Ovary (tissue), 9 donors: ENCODE results near the gene GPR137. TPM values are rescaled to one million over a fixed set of nuclear protein-coding genes. Genes with fewer than 3 reads are reported as not detected.
A peak's percentile ranks its signal among the peaks of the same experiment; 100 is the strongest.

Experiments used
- DNase-seq, 5 donors: peaks; one replicate each; pipeline ENCODE4 v3.0.0-alpha.2; 2019 to 2020
- H3K27ac ChIP-seq, 2 donors: fragments of 200-600 bp; one replicate each; pipeline versions ENCODE4 v1.5.1 to v1.8.0; 2019 to 2022
- H3K27me3 ChIP-seq: fragments of 200-600 bp; one replicate; pipeline ENCODE4 v1.8.0; 2022
- H3K36me3 ChIP-seq: fragments of 200-600 bp; sonication (generic); one replicate; pipeline ENCODE4 v1.5.1; 2019
- H3K4me1 ChIP-seq: one replicate; pipeline ENCODE4 v1.8.1; 2013; ENCODE audit warnings: mild to moderate bottlenecking, moderate library complexity; ENCODE audit not compliant: insufficient read depth
- H3K4me3 ChIP-seq: fragments of 200-600 bp; sonication (generic); one replicate; pipeline ENCODE4 v1.5.1; 2017
- H3K9me3 ChIP-seq, 2 donors: fragments of 200-600 bp in 1 of 2; sonication (generic) in 1 of 2; one replicate each; pipeline versions ENCODE4 v1.5.1 to v1.8.1; 2013 to 2019; ENCODE audit warnings: mild to moderate bottlenecking in 1 of 2, moderate library complexity in 1 of 2
- CTCF ChIP-seq, 3 donors: fragments of 450-650 bp in 2 of 3; fragments of 200-600 bp in 1 of 3; IDR thresholded peaks; one replicate each; pipeline versions ENCODE4 v1.5.1 to v1.8.0; 2016 to 2022; ENCODE audit warnings: antibody characterized with exemption in 3 of 3, mild to moderate bottlenecking in 1 of 3
- EP300 ChIP-seq: sonication (generic); formaldehyde crosslinking; IDR thresholded peaks from one replicate; pipeline ENCODE4 v1.6.1; 2017; ENCODE audit warnings: antibody characterized with exemption
- POLR2A ChIP-seq: fragments of 450-650 bp; IDR thresholded peaks from one replicate; pipeline ENCODE4 v1.6.1; 2017; ENCODE audit warnings: antibody characterized with exemption, mild to moderate bottlenecking, moderate library complexity
- WGBS, 3 donors: extraction: QIAGEN DNeasy Blood & Tissue Kit in 1 of 3; methylation state at CpG; one replicate each; pipeline versions ENCODE4 v1.1.5 to v1.1.7; 2013 to 2017; 5-methylcytosine and 5-hydroxymethylcytosine counted together
- intact Hi-C, 4 donors: fragments of 100-400 bp; cut with DNase I; formaldehyde crosslinking; loops; one replicate each; pipeline versions ENCODE4 v1.11.0 to v1.15.1; 2022 to 2023
- polyA plus RNA-seq, 2 donors: library from polyadenylated mRNA; stranded (reverse); fragments of 200-250 nt in 1 of 2; fragments of 350-450 nt in 1 of 2; fragmentation: Illumina TruSeq in 1 of 2; extraction: RNeasy Lipid Tissue Mini Kit (QIAGEN cat#74804) in 1 of 2; gene quantifications; one replicate each; pipeline ENCODE4 v1.2.3, GENCODE V29; 2013 to 2014
- total RNA-seq, 7 donors: library from RNA; depleted of rRNA in 2 of 7; stranded (reverse); fragments of >200 nt in 2 of 7; fragmentation: NEBNext Ultra II Directional in 3 of 7; extraction: Animal tissue kit (Norgen Biotek cat#: 25700) in 3 of 7; gene quantifications; one replicate each; pipeline versions ENCODE4 v1.1.0 to v1.2.4, GENCODE V29; 2016 to 2023
- donor health status: DM: no; HTN: no; CAD: no; lungs with moderate emphysema.
- donor health status: DM: no; HTN: no; CAD: no.
- donor health status: Bipolar disorder and iron deficiency.
- donor health status: DM: yes; HTN: yes; CAD: no.
- donor health status: DM: no; HTN: no; CAD: no.
- donor health status: DM: yes; HTN: yes; CAD: no.

The GPR137 gene
- total and polyA plus RNA-seq, 9 donors: 3.1 to 30.9 (median 23.2) TPM

- Histone ChIP-seq H3K4me3 (peak overlapping the region; percentile 82), H3K27me3 (no peaks in the 10 kb centered on the region), H3K36me3 (no peaks in the 10 kb centered on the region), H3K9me3 (no peaks in the 10 kb centered on the region), H3K4me1 (peaks cover 11% of the 10 kb centered on the region), H3K27ac (peak overlapping the region; percentile 83 to 96)
- no peak for TF ChIP-seq CTCF (IDR thresholded peaks at IDR 0.05)
- no peak for TF ChIP-seq EP300
- no peak for TF ChIP-seq POLR2A
- intact Hi-C loops: loop anchor here in 2 of 4 donors (2.0 to 10.0 kb wide), 3 partner anchors 15 to 1779 kb away; partner anchors contain the start of gene ESRRA (in 1 of the 2)
- peak in 3 of 5 donors; percentile 42 to 59 (median 55) for DNase-seq
- WGBS, 3 donors: 23 to 30% (median 29%) methylated on average over 30 to 40 of the region's 40 CpGs
These were observed 495 bp downstream of the GPR137 start for GRCh38 chr11:64285885-64286800.

GRCh38 chr11:64286801-64287159, 1.1 kb downstream of the GPR137 start:
- no peak overlapping the region for H3K27ac ChIP-seq
- TF ChIP-seq POLR2A (no peak), CTCF (IDR thresholded peaks at IDR 0.05) (no peak), EP300 (no peak)
- no peaks in the 10 kb centered on the region for H3K9me3 ChIP-seq
- whole genome bisulfite sequencing, 3 donors: 76 to 88% (median 78%) methylated on average over 9 of the region's 9 CpGs
- intact Hi-C loops: loop anchor here in 1 of 4 donors (10.0 kb wide), 1 partner anchor 1778 kb away; no protein-coding TSS in a partner anchor
- DNase-seq: peak in 1 of 5 donors; percentile 16
- H3K36me3 ChIP-seq: no peaks in the 10 kb centered on the region
- H3K27me3 ChIP-seq: no peaks in the 10 kb centered on the region
- H3K4me1 ChIP-seq: peaks cover 12% of the 10 kb centered on the region
- no peak overlapping the region for H3K4me3 ChIP-seq

GRCh38 chr11:64287676-64288352, 2.2 kb downstream of the GPR137 start:
- WGBS, 3 donors: 91 to 94% (median 92%) methylated on average over 31 to 33 of the region's 33 CpGs
- Histone ChIP-seq H3K4me3 (no peak overlapping the region), H3K4me1 (peaks cover 15% of the 10 kb centered on the region), H3K36me3 (no peaks in the 10 kb centered on the region), H3K27ac (no peak overlapping the region), H3K27me3 (no peaks in the 10 kb centered on the region), H3K9me3 (no peaks in the 10 kb centered on the region)
- intact Hi-C loops: loop anchor here in 1 of 4 donors (10.0 kb wide), 1 partner anchor 1777 kb away; no protein-coding TSS in a partner anchor
- DNase-seq: peak in 1 of 5 donors; percentile 22
- TF ChIP-seq EP300: no peak
- TF ChIP-seq POLR2A: no peak
- TF ChIP-seq CTCF (IDR thresholded peaks at IDR 0.05): no peak

- TF ChIP-seq CTCF (IDR thresholded peaks at IDR 0.05): no peak
- no peak for TF ChIP-seq POLR2A
- TF ChIP-seq EP300: no peak
- WGBS, 3 donors: 84 to 90% (median 87%) methylated on average over 9 of the region's 9 CpGs
These were observed 2.7 kb downstream of the GPR137 start for GRCh38 chr11:64288353-64288750.

More at GRCh38 chr11:64288353-64288750, 2.7 kb downstream of the GPR137 start:
- Histone ChIP-seq H3K9me3 (no peaks in the 10 kb centered on the region), H3K4me1 (peaks cover 14% of the 10 kb centered on the region), H3K4me3 (no peak overlapping the region), H3K36me3 (no peaks in the 10 kb centered on the region), H3K27ac (no peak overlapping the region), H3K27me3 (no peaks in the 10 kb centered on the region)
- DNase-seq: peak in 1 of 5 donors; percentile 17
- intact Hi-C loops: loop anchor here in 1 of 4 donors (10.0 kb wide), 1 partner anchor 1776 kb away; no protein-coding TSS in a partner anchor
